Fibroblast of villous mesenchyme (primary cell): ENCODE results near the gene CEP290. TPM values are rescaled to one million over a fixed set of nuclear protein-coding genes. Genes with fewer than 3 reads are reported as not detected.

Experiments used
- DNase-seq: peaks from one replicate; pipeline ENCODE4 v3.0.0-alpha.2; 2010; ENCODE audit warnings: low read depth
- H3K4me3 ChIP-seq: 2 replicates; pipeline ENCODE4 v1.5.1; 2011; ENCODE audit warnings: low read depth, mild to moderate bottlenecking, low read length
- CTCF ChIP-seq: IDR thresholded peaks from 2 replicates; pipeline ENCODE4 v1.5.1; 2012; ENCODE audit warnings: low read depth, mild to moderate bottlenecking, low read length; ENCODE audit not compliant: insufficient read depth
- total RNA-seq: library from RNA; depleted of rRNA; stranded (reverse); fragments of >200 nt; gene quantifications from 2 replicates; pipeline ENCODE4 v1.2.3, GENCODE V29; 2012

The CEP290 gene
- total RNA-seq, 1 donor = 20.7 TPM

DNA sequence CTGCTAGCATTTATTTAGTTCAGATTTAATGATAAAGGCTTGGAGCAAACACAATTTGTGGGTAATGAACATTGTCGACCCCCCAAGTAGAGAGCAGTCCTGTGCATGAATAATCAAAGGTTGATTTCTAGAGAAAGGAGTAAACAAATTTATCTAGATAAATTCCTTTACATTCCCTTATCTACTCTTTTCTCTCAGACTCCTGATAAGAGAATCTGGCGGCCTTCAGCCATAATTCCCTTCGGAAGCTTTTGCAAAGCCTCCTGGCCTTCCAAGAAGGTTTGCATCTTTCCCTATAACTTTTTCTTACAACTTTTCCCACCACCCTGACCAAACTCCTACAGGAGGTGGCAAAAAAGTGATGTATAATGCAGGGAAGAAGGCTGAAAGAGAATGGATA, 42.3 kb upstream of the CEP290 start:
- no peak overlapping the region for H3K4me3 ChIP-seq
- no peak for DNase-seq
- no peak for TF ChIP-seq CTCF

- TF ChIP-seq CTCF = no peak
- DNase-seq = no peak
- H3K4me3 ChIP-seq = no peak overlapping the region
Observed at GRCh38 chr12:88182416-88182815, 40.5 kb upstream of the CEP290 start.

DNA sequence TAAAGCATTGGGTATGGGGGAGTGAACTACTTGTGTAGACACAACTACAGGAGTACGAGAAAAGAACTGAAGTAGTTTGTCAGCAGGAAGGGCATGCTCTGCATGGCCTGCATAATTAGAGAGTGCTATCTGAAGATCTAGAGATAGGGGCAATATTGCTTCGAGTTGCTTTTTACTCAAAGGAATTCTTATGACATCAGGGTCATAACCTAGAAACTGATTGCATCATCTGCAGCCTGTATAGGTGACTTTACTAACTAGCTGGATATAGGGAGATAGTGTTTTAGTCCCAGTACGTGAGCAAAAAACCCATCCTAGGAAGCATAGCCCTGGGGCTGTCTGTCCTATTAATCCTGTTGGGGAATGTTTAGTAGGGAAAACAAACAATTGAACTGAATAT, 40.0 kb upstream of the CEP290 start:
- H3K4me3 ChIP-seq = no peak overlapping the region
- peak; percentile 10 for DNase-seq
- TF ChIP-seq CTCF = no peak

DNA sequence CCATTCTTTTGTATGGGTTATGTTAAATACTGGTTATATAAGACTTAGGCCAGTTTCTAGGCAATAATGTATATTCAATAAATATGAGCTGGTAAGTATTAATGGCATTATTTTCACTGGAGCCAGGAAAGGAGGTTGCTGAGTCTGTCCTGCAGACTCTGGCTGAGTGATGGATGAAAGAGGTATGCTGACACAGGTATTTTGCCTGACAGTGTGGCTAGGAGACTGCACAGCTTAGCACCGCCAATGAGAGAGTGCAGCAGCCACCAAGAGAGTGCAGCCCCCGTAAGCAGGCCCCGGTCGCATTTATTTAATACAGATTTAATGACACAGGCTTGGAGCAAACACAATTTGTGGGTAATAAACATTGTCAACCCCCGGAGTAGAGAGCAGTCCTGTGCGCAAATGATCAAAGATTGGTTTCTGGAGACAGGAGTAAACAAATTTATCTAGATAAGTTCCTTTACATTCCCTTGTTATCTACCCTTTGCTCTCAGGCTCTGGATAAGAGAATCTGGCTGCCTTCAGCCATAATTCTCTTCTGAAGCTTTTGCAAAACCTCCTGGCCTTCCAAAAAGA, 37.6 kb upstream of the CEP290 start:
- DNase-seq = no peak
- no peak overlapping the region for H3K4me3 ChIP-seq
- TF ChIP-seq CTCF = no peak

DNA sequence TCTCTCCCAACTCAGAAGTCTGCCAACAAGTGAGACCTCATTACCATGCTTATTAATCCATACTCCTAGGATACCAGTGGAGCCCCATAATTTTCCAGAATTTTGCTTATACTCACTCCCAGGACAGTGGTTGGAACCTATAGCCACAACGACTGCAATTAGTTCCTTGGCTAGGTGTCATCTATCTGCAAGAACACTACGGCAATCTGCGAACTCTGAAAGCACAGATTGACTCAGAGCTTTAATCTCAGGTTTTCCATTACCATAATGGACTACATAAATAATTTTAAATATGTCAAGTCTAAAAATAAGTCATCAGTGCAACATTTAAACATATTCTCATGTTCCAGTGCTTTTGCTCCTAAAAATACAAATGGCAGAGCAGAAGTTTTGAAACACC, 33.7 kb upstream of the CEP290 start:
- TF ChIP-seq CTCF = no peak
- no peak overlapping the region for H3K4me3 ChIP-seq
- DNase-seq = no peak

DNA sequence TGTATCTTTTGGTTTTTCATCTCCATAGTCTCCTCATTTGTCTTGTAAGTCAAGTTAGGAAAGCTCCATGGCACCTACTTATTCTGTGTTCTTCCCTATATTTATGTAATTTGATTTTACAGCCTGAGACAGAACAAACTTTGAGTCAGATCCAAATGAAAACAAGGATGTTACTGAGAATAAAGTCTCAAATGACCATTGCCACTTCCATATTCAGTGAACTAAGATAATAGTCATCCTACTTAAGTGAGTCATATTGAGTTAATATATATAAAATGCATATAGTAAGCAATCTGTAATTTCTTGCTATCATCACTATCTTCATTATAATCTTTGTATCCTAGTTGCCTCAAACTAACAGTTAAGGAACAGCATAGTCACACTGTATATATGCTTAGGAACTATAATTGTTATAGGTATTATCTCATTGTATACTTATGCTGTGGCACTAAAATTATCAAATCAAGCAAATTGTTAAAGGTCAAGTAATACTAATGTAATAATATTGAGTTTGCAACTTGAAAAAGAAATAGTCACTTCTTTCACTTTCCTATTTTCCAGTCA, 31.0 kb upstream of the CEP290 start:
- H3K4me3 ChIP-seq = no peak overlapping the region
- no peak for TF ChIP-seq CTCF
- no peak for DNase-seq

- TF ChIP-seq CTCF = no peak
- H3K4me3 ChIP-seq = no peak overlapping the region
- DNase-seq = no peak
Observed at GRCh38 chr12:88167384-88167783, 25.5 kb upstream of the CEP290 start.
